Uterus (tissue), 2 donors: ENCODE measurements around the gene DHPS.

ENCODE experiments used
- CTCF ChIP-seq, 4 experiments: fragments of 200-600 bp in 2 of 4; fragments of 450-650 bp in 2 of 4; sonication (generic) in 2 of 4; IDR thresholded peaks; one replicate each; pipeline ENCODE4 v1.5.1; 2016 to 2019; ENCODE audit warnings: antibody characterized with exemption in 4 of 4, mild to moderate bottlenecking in 2 of 4, moderate library complexity in 1 of 4
- POLR2A ChIP-seq, 2 donors: fragments of 450-650 bp; IDR thresholded peaks; one replicate each; pipeline ENCODE4 v1.6.1; 2016; ENCODE audit warnings: antibody characterized with exemption in 2 of 2, mild to moderate bottlenecking in 1 of 2, moderate library complexity in 1 of 2

DNA sequence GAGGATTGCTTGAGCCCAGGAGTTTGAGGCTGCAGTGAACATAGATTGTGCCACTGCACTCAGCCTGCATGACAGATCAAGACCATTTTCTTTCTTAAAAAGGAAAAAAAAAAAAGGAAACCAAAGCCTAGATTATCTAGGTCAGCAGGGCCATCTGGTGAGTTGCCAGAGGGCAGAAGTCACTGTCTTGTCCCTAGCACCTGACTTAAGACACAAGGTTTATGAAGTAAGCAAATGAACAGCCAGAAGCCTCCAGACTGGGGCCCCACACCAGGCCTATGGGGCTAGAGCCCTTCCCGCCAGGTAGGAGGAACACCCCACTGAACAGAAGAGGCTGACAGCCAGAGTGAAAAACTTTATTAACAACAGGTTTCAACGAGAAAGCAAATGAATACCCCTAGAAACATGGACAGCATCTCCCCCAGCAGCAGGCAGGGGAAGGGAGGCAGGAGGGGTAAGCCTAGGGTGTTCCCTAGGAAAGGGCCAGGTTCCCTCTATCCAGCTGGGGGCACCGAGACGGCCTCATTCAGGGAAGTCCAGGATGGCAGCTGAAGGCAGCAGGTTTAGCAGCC lies 13.9 kb downstream of the DHPS start:
- TF ChIP-seq CTCF (IDR thresholded peaks at IDR 0.05) (no peak), POLR2A (IDR thresholded peaks at IDR 0.05) (no peak)
